CD1c-positive myeloid dendritic cell (primary cell): Measurements from ENCODE around the gene RANBP3L.
"Not testable (repeated sequence)": the region's sequence is repeated elsewhere in the genome, so short reads cannot be mapped to it uniquely, and the experiment has no call there.

Experiments used
- DNase-seq: peaks from one replicate; pipeline ENCODE4 v3.0.0-alpha.2; 2016; ENCODE audit errors: extremely low spot score

RANBP3L gene

GRCh38 chr5:36206913-36207312, 94.8 kb downstream of the RANBP3L start:
- DNase-seq, result no peak

- no peak for DNase-seq
Observed at GRCh38 chr5:36205329-36205728, 96.4 kb downstream of the RANBP3L start.

GRCh38 chr5:36202521-36202961, 99.2 kb downstream of the RANBP3L start:
- DNase-seq, result no peak

GRCh38 chr5:36200513-36200912, 101.2 kb downstream of the RANBP3L start:
- DNase-seq, result no peak

- DNase-seq, result no peak
Observed at GRCh38 chr5:36199620-36200019, 102.1 kb downstream of the RANBP3L start.

GRCh38 chr5:36198783-36199182, 102.9 kb downstream of the RANBP3L start:
- not testable (repeated sequence) for DNase-seq
